Brain pericyte (primary cell): ENCODE data around the gene GSTM5.
"Not testable (repeated sequence)": the region's sequence is repeated elsewhere in the genome, so short reads cannot be mapped to it uniquely, and the experiment has no call there.

ENCODE experiments used
- DNase-seq: peaks from one replicate; pipeline ENCODE4 v3.0.0-alpha.2; 2012; ENCODE audit warnings: low read depth, low spot score

The GSTM5 gene

GRCh38 chr1:109711593-109712320, at the start of gene GSTM5:
TSS of gene GSTM5 (plus strand) at chr1:109712251. CDS start at chr1:109712313, 62 bp downstream.
- not testable (repeated sequence) for DNase-seq

DNA sequence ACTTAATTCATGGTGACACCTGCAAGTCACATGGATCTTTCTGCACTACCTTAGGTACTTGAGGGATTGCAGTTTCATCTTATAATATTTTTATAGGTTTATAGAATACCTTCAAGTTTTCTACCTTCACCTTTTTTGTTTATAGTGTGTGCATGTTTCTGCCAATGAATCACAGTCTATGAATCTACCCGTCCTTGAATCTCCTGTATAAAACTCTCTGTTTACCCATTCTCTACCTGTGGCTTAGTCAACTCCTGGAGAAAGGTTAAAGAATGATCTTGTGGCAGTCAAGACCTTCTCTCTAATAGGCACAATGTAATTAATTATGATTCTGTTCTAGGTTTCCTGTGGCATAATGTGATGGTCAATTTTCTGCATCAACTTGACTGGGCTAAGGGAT, 47.4 kb upstream of the GSTM5 start:
- no peak for DNase-seq

- DNase-seq, result peak; percentile 43
These were observed 44.5 kb upstream of the GSTM5 start, which contains the start of gene GSTM2 for GRCh38 chr1:109667452-109668122. TSS of gene GSTM2 (plus strand) at chr1:109668057. CDS start at chr1:109668116, 59 bp downstream.

DNA sequence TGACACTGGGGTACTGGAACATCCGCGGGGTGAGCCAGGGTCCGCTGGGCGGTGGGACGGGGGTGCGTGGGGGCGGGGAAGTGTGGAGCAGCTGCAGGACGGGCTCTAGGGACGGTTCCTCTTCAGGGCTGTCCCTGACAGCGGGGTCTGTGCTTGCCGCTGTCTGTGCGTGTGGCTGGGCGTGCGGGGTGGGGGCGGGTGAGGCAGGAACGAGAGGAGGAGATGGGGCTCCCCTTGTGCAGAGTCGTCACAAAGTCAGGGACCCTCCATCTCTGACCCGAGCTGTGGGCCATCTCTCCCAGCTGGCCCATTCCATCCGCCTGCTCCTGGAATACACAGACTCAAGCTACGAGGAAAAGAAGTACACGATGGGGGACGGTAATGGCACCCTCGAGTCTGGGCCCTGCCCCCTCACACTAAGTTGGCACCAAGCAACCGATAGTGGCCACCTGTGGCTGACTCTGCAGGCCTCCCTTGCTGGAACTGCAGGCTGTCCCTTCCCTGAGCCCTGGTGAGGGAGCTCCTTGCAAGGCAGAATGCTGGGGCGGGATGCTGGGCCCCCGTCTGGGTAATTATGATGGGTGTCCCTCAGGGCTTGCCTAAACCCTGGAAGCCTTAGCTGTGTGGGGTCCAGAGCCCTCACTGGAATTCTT, 43.8 kb upstream of the GSTM5 start:
- DNase-seq, result no peak

- no peak for DNase-seq
These were observed 42.7 kb upstream of the GSTM5 start for GRCh38 chr1:109669246-109669948.

- not testable (repeated sequence) for DNase-seq
These were observed 42.1 kb upstream of the GSTM5 start for GRCh38 chr1:109669949-109670302.

DNA sequence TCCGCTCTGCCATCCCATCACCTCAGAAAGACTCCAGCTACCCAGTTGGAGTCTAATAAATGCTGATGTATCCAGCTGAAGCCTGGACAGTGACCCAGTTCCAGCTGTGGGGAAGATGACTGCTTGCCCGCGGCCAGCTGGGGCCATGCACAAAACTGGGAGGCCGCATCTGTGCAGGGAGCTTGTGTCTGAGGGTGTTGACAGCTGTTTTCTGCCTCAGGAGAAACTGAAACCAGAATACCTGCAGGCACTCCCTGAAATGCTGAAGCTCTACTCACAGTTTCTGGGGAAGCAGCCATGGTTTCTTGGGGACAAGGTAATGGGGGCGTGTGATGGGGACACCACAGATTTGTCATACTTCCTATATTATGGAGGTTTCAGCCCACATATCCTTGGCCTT, 41.0 kb upstream of the GSTM5 start:
- DNase-seq, result no peak

DNA sequence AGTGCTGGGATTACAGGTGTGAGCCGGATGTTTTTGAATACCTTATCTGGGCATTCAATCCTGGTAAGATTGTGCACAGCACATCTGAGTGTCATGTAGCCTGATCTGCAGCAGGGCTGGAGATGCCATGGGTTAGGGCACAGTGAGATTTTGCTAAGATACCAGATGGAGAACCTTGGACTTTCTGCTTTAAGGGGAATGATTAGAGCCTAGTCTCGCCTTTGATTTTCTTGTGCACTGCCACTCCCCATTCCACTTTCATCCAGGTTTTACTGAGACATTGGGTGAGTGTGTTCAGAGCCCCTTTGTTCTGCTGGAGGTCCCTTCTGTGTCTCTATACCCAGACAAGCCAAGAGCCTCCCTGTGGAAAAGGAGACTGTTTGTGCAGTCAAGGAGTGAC, 38.2 kb upstream of the GSTM5 start:
- not testable (repeated sequence) for DNase-seq

DNA sequence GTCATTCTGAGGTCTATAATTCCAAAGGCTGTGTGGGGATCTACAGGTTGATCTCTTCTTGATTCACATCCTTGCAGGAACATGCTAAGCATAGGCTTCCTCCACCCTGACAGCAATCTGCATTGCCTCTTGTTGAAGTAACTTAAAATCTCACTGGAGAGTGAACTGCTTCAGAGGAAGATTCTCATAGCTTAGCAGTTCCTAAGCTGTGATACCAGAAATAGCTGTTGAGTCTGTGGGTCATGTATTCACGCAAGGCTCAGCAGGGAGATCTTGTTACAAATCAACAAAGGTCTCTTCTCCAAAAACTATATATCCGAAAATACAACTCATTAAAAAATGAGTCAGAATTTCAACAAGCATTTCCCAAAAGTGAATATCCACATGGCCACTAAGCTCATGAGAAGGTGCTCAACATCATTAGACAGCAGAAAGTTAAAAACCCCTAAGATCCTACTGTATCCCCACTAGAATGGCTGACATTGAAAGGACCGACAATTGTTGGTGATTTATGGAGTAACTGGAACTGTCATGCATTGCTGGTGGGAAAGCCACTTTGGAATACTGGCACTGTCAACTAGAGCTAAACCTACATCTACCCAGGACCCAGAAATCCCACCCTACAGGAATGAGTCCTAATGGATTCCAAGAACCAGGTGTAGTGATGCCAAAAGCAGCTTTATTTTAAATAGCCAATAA, 35.2 kb upstream of the GSTM5 start:
- not testable (repeated sequence) for DNase-seq

- DNase-seq, result no peak
These were observed 34.6 kb upstream of the GSTM5 start for GRCh38 chr1:109677459-109677858.

GRCh38 chr1:109678637-109679036, 33.4 kb upstream of the GSTM5 start:
- not testable (repeated sequence) for DNase-seq

DNA sequence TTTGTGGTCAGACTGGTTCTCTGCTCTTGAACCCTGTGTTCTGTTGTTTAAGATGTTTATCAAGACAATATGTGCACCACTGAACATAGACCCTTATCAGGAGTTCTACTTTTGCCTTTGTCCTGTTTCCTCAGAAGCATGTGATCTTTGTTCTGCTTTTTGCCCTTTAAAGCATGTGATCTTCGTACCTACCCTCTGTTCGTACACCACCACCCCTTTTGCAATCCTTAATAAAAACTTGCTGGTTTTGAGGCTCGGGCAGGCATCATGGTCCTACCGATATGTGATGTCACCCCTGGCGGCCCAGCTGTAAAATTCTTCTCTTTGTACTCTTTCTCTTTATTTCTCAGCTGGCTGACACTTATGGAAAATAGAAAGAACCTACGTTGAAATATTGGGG, 27.3 kb upstream of the GSTM5 start:
- not testable (repeated sequence) for DNase-seq

DNA sequence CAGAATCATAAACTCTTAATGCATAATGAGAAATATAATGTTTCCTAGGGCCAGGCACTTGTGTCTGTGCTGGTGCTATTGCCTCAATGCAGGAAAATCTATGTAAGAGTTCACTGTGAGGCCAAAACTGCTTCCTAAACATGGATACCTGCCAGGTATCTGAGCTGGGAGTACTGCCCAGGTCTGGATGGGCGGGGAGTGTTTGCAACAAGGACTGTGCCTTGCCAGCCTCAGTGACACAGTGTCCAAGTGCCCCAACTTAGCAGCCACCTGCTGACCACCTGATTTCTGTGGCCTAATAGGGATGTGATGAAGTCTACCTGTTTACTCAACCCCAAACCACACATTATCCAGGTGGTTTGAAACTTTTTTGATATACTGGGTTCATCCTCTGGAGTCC, 26.7 kb upstream of the GSTM5 start:
- not testable (repeated sequence) for DNase-seq

- not testable (repeated sequence) for DNase-seq
These were observed 26.2 kb upstream of the GSTM5 start for GRCh38 chr1:109685890-109686289.

DNA sequence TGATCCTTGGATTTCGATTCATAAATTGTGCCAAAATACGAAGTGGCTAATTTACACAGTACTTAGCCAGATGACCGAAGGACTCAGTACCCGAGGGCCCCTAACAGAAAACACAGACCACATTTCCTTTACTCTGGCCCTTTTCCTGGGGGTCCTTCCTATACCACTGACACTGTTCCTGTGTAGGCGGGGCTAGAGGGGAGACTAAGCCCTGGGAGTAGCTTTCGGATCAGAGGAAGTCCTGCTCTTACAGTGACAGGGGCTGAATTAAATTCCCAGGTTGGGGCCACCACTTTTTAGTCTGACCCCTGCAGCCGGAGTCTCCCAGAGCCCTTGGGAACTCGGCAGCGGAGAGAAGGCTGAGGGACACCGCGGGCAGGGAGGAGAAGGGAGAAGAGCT, 24.9 kb upstream of the GSTM5 start:
- not testable (repeated sequence) for DNase-seq

GRCh38 chr1:109687641-109688499, 24.2 kb upstream of the GSTM5 start, which contains the start of gene GSTM1:
TSS of gene GSTM1 (plus strand) at chr1:109687817. CDS start at chr1:109687874, 57 bp downstream.
- DNase-seq, result no peak

DNA sequence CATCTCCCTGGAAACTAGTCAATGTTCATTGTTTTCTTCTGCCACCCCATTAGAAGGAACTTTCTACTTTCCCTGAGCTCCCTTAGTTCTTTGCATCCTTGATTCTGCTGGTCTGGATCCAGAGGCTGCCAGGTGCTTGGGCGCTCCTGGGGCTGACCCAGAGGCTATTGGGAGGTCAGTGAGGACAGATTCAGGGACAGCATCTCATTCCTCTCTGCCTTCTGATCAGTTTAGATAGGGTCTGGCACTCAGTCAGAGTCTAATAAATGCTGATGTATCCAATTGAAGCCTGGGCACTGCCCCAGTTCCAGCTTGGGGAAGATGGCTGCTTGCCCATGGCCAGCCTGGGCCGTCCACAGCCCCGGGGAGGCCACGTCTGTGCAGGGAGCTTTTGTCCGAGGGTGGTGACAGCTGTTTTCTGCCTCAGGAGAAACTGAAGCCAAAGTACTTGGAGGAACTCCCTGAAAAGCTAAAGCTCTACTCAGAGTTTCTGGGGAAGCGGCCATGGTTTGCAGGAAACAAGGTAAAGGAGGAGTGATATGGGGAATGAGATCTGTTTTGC, 22.1 kb upstream of the GSTM5 start:
- no peak for DNase-seq

DNA sequence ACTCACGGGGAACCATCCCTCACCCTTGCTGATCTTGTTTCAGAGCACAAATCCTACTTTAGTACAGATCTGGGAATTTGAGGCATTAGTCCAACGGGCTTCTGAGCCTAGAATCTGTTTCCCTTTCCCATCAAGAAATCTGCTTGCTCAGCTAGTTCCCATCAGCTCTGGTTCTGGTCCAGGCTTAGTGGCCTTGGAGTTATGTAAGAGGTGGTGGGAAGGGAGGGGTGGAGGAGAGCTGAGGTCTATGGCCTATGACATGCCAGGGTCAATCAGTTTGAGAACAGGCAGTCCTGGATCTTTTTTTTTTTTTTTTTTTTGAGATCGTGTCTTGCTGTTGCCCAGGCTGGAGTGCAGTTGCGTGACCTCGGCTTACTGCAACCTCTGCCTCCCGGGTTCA, 20.3 kb upstream of the GSTM5 start:
- no peak for DNase-seq

- not testable (repeated sequence) for DNase-seq
These were observed 17.7 kb upstream of the GSTM5 start for GRCh38 chr1:109694400-109694799.

- not testable (repeated sequence) for DNase-seq
These were observed 16.9 kb upstream of the GSTM5 start for GRCh38 chr1:109695138-109695537.
